HG03097 (cell line): ENCODE measurements around the gene HDAC10.

ENCODE experiments used
- ATAC-seq: cut with Tn5 transposase; IDR thresholded peaks from one replicate; pipeline ENCODE4 v1.9.1; 2021; ENCODE audit not compliant: unreplicated experiment, low FRiP score

Gene HDAC10

DNA sequence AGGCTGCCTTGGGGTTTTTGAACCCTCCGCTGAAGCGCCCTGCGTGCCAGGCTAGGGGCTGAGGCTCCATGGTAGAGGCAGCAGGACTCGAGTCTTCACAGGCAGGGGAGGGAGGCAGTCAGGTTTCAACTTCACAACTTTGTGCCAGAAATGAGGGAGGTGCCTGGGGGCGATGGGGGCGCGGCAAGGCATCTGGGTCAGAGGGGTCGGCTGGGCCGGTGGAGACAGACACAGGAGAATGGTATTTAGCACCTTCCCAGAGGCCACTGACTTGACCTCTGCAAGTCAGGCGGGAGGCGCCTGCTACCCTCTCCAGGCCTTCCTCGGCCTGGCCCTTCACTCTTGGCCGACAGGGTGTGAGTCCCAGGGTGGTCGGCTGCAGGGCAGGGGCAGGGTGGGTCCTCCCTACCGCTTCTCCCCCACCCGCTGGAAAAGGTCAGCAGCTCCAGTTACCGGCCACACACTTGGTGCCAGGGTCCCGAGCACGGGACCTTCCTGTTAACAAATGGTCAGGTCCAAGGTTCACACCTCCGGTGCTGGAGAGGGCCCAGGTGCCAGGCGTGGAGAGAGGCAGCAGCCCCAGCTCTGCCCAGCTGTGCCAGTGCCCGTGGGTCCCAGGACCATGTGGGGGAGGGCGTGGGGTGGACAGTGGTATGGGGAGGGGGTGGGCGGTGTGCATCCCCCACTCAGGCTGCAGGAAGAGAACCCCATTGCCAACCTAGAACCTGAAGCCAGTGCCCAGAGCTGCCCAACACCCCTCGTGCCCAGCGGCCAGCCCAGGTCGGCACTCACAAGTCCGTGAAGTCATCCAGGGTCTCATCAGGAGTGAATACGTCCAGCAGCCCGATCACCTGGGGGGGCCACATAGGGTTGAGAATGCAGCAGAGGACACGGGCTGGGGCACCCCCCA, 6.6 kb upstream of the HDAC10 start:
- ATAC-seq = no peak

DNA sequence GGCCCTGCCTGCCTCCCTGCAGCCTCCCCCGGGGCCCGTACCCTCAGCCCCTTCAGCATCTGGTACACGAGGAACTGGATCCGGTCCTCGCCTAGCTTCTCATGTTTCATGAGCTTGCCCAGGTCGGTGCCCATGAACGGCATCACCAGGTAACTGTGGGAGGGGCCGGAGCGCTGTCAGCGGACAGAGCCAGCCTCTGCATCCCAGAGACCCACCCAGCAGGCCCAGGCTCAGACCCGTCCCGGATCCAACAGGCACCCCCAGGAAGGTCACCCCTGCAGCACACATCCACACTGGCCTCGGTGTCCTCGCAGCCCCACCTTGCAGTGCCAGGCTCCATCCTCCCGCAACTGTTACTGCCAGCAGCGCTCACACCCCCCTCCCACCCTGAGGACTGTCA, 6.0 kb upstream of the HDAC10 start:
- no peak for ATAC-seq

DNA sequence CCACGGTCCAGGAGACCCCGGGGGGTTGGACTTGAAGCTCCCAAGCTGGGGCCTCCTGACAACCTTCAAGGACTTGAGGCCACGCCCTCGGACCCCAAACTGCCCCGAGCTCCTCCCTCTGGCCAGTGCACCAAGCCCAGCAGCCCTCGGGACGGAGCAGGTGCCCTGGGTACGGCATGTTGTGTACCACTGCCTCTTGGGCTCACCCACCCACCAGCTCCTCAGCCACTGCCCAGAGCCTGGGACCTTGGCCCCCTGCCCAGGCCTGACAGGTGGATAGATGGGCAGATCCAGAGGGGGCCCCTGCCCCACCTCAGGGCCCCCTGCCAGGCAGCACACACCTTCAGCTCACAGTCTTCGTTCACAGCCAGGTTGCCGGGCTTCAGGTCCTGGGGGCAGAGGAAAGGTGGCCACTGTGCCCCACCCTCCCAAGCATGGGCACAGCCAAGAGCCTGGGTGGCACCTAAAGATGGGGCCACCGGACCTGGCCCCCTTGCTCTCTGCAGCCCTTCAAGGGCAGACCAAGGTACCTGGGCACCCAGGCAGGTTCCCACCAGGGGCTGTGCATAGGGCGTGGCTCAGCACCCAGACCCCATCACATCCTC, 5.3 kb upstream of the HDAC10 start:
- no peak for ATAC-seq

DNA sequence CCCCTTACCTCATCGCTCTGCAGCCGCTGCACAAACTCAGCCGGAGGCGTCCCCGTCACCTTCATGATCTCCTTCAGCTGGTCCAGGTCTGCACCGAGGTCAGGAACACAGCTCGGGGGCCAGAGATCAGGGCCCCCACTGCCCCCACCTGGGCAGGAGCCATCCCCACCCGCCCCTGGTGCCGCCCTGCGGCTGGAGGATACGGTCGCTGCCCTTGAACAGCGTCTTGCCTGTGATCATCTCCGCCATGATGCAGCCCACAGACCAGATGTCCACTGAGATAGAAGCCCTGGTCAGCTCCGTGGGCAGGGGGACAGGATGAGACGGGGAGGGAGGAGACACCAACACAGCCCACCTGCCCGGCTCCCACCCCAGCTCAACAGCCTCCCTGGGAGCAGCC, 4.5 kb upstream of the HDAC10 start:
- ATAC-seq = no peak

DNA sequence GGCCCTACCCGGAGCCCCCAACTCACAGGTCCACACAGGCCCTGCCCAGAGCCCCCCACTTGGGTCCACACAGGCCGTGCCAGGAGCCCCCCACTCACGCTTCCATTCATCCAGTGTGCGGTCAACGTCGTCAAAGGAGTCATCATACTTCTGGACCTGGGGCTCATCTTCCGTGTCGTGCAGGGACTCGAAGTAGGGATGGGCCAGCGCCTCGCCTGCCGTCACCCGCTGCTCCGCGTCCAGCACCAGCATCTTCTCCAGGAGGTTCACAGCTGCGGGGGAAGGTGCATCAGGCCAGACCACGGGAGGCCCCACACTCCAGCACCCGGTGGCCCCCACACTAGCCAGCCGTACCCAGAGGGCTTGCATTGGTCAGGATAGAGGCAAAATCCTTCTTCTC, 4.0 kb upstream of the HDAC10 start:
- ATAC-seq = no peak

DNA sequence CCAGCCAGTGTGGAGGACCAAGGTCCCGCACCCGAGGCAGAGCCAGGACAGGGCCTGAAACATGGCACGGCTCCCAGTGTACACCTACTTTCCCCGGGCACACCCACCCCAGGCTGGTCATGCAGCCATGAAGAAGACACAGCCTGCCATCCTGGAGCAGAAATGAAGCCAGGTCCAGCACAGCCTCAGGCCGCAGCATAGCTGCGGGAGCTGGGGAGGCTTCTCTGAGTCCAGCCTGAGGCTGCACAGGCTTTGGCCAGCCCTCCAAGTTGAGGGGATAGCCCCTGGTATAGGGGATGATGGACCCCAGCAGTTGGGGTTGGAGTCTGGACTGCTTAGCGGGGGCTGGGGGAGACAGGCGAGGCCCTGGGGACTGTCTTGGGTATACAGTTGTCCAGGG, 2.9 kb upstream of the HDAC10 start:
- ATAC-seq = no peak

DNA sequence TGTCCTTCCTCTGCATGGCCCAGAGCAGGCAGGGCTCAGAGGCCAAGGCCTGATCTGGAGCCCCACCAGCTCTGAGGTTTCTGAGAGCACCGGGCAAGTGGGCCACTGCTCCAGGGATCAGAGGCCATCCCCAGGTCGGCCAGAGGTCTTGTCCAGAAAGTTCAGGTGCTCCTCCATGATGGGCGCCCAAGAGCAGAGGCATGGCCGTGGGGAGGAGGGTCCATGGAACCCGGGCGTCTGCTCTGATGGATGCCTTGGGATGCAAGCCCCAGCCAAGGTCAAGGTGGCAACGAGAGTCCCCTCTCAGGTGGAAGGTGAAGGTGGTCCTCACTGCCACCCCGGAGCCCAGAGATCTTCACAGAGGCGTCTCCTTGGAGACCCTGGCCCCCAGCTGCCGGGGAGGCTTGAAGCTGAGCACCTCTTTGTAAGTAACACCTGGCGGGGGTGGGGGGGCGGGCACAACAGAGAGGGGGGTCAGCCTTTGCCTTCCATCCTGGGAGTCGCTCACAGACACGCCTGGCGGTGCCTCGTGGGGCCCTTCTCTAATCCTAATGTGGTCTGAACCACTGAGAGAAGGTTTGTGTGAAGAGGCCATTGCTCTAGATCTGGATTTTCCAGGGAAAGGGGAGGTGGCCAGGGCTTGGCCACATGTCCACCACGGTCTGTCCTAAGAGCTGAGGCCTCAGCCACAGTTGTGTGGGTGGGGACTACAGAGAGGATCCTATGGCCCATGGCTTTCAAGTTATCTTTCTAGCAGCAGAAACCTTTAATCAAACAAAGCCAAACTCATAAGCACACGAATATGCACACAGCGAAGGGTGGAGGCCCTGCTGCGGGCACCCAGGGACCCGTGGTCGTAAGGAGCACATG, 2.2 kb upstream of the HDAC10 start:
- ATAC-seq = no peak

DNA sequence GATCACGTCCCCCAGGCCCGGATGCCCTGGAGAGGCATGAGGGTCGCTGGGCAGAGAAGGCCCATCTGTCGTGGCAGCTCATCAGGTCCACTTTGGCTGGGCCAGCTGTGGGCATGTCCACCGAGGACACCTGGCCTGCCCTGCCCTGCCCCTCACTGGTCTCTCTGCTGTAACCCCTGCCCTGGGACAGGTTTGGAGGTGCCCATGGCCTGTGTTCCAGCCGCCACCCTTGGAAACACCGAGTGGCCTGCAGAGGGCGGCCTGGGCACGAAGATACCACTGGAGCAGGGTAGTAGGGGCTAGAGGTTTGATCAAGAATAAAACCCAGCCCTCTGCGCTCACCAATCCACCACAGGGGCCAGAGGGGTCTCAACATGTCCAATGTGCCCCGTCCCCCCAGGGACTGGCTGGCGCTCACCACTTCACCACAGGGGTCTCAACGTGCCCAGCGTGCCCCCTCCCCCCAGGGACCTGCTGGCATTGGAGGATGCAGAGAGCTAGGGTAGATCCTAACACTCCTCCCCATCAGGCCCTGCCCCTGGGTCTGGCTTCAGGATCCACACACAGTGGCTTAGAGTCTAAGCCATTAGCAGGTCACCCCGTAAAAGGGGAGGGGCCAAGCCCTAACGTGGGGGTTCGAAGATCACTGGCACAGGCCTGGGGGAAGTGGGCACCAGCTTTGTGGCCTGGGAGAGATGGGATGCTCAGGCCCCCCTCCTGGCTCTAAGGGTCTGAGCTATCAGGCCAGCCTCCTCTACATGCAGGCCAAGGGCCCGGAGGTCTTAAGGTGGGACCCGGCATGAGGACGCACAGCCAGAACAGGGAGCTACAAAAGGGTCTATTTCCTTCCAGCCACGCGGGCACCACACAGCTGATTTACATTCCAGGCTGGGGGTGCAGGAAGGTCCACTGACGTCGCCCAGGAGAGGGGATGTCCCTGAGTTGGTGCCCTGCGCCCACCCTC, 1.3 kb upstream of the HDAC10 start:
- no peak for ATAC-seq

DNA sequence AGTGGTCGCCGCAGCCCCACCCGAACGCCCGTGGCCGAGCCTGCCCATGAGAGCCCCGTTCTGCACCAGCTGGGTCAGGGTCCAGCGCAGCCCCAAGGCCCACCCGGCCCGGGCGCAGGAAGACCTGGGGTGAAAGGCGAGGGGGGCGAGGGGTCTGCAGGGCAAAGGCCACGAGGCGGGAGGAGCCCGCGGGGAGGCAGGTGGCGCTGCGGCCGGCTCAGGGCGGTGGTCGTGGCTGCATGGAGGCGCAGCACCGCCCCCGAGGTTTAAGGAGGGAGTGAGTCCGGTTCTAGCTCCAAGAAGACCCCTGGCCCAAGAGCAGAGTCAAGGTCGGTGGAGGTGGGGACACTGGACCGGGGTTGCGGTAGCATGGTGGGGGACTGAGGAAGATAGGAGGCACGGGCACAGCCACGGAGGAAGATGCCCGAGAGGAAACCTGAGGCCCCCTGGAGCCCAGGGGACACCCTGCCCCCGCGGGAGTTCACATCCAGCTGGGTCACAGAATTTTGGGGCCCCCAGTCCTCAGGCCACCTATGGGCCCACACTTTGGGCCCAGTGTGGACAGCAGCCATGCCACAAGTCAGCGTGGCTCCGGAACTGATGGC, 514 bp upstream of the HDAC10 start:
- ATAC-seq = no peak

DNA sequence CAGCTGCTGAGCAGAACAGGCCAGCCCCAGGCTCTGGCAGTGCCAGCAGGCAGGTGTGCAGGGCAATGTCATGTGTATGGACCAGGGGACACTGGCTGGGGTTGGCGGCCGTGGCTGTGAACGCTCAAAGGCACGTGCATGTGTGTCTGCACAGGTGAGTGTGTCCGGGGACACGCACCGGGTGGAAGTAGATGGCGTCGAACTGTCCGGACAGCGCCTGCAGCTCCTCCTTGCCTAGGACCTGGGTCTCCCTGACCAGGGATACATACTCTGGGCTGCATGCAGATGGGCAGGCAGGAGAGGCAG, 863 bp downstream of the HDAC10 start:
- no peak for ATAC-seq

DNA sequence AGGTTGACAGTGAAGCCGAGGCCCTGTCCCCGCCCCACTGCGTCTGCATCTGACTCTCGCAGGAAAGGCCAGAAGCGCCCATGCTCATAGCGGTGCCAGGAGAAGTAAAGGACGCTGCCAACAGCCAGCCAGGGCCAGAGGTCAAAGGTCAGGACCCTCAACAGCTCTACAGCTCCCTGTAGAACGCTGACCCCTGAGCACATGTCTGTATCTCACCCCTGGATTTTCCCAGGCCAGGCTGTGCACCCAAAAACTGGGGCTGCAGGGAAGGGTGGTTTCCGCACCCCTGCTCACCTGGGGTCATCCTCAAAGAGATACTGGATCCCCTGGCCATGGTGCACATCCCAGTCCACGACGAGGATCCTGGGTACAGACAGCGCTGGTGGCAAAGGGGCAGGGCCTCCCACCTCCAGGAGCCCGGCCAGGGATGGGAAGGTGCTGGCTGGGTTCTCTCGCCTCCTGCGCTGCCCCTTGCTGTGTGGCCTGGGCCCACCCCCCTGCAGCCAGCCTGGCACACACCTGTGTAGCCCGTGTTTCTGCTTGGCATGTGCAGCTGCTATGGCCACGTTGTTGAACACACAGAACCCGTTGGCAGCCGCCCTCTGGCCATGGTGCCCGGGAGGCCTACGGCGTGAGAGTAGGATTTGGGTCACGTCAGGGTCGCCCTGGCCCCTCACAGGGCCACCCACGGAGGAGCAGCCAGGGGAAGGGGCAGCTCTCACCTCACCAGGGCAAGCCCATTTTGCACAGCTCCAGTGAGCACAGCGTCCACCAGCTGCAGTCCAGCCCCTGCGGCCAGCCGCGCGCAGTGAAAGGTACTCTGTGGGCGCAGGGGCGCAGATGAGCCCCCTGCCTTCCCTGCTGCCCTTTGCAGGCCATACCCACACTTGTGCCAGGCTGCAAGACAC, 1.5 kb downstream of the HDAC10 start:
- ATAC-seq = no peak

DNA sequence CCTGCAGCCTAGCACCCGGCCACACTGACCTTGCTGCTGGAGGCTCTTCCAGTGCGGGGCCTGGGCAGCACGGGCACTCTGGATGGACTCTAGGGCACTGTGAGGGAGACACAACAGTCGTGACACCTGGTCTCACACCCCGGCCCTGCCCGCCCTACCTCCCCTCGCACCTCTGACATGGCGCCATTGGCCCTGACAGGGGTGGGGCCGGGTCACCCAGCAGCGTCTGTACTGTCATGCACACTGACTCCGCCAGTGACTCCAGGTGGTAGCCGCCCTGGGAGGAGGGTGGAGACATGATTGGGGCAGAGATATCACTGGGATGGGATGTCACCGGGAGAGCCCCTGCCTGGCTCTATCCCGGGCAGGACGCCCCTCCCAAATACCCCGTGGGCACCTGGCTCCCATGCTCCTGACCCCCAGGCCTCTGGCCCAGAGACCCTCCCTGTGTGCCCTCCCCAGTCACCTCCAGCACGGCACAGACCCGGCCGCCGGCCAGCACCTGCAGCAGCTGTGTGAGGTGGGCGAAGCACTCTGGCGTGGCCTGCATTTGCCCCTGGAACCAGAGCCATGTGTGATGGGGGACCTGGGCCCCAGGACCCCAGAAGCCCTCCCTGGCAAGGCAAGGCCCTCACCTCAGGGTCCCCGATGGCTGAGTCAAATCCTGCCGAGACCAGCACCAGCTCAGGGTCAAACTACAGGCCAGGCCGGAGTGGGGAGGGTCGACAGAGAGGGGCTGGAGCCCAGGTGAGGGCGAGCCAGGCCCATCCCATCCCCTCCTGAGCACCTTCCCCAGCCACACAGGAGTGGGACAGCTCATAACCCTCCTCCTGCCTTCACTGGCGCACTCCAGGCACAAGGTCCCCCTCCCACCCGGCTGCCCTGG, 2.6 kb downstream of the HDAC10 start:
- no peak for ATAC-seq

DNA sequence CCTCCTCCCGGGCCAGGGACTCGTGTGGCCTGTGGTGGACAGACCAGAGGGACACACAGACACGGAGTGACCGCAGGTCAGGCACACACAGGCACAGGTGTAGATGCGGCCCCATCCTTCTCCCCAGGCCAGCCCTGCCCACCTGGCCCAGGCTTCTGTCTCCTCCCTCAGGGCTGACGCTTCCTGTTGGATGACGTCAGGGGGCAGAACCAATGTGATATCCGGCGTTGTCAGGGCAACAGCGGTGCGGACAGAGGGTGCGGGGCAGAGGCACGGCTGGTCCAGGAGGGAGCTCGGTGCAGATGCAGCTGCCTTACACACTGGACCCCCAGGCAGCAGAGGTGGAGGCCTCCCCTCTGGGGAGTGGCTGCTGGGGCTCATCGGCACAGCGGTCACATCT, 3.3 kb downstream of the HDAC10 start:
- no peak for ATAC-seq

DNA sequence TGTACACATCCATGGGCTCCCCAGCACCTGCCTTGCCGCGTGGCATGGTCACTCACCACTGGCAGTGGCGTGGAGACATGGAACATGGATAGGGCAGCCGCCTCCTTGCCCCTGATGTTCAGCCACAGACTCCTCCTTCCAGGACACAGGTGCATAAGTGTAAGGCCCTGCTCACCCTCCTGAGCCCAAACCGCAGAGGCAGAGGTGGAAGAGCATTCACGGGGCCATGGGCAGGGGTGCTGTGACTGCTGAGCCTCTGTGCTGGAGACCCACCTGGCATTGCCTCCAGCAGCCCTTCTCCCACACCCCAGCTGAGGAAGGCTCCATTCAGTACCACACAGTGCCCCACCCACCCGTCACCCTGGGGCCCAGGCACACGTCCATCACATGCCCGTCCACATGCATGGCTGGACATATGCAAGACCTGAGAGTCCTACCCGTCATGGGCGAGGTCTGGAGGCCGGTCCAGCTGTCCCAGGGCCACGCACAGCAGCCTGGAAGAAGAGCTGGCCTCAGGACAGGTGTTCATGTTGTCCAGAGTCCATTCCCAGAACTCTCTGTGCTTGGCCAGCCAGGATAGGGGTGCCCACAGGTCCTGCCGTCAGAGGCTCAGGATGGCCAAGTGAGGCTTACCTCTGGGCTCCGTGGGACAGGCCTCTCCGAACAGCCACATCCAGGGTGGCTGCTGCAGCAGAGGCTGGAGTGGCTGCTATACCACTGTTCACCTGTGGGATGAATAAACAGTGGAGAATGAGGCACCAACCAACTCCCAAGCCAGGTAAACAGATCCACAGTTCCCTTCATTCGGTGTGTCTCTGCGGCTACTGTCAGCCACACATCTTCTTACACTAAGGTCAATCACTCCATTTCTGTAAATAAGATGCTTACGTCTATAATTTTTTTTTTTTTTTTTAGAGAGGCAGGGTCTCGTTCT, 4.6 kb downstream of the HDAC10 start:
- ATAC-seq = no peak

DNA sequence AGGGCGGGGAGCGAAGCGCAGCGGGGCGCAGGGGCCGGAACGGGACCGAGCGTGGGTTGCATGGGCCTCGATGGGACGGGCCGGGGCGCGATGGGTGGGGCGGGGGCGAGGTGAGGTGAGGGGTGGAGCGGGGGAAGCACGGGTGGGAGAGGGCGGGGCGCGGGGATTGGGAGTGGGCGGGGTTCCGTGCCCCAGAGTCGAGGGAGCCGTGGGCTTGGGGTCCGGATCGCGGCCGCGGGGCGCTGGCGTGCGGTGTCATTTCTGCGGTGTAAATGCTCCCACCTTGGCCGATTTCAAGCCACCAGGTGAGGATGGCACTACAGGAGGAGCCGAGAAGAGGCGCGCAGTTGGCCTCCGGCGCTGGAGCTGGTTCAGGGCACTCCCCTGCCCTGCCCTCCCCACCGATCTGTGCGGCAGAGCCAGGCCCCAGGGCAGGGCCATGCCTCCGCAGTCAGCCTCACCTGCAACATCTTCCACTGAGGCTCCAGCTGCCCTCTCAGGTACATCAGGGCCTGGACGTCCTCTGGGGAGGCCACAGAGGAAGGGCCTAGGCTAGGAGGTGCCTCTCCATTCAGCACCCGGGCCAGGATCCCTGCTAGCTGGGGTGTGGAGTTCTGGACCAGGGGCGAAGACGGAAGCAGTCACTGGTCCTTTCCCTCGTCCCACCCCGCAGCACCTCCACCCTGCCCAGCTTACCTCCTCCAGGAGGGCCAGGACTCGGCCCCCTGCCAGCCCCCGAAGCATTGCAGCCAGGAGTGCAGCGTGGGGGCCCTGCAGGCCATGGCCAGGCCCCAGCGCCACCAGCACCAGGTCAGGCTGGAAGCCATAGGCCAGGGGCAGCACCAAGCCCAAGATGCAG, 5.6 kb downstream of the HDAC10 start:
- ATAC-seq = no peak
